Activated T-cell treated with anti-CD3 and anti-CD28 coated beads for 4 hours (primary cell): Measurements from ENCODE around the gene NEUROD1.
A peak's percentile ranks its signal among the peaks of the same experiment; 100 is the strongest.
"Not testable (repeated sequence)": the region's sequence is repeated elsewhere in the genome, so short reads cannot be mapped to it uniquely, and the experiment has no call there.

Experiments
- DNase-seq: peaks from one replicate; pipeline ENCODE4 v3.0.0-alpha.2; 2020

NEUROD1 gene

GRCh38 chr2:181680055-181680936 lies at the start of gene NEUROD1:
TSS of gene NEUROD1 (minus strand) at chr2:181680517. CDS start at chr2:181678860, 1,657 bp downstream.
- no peak for DNase-seq

GRCh38 chr2:181725476-181725875 lies 45.2 kb upstream of the NEUROD1 start:
- DNase-seq = no peak

GRCh38 chr2:181724662-181725061 lies 44.3 kb upstream of the NEUROD1 start:
- DNase-seq = no peak

- no peak for DNase-seq
These were observed 43.4 kb upstream of the NEUROD1 start for GRCh38 chr2:181723731-181724130.

- peak; percentile 62 for DNase-seq
These were observed 34.8 kb upstream of the NEUROD1 start for GRCh38 chr2:181715033-181715630.

GRCh38 chr2:181711051-181711450 lies 30.7 kb upstream of the NEUROD1 start:
- not testable (repeated sequence) for DNase-seq

GRCh38 chr2:181702519-181702918 lies 22.2 kb upstream of the NEUROD1 start:
- not testable (repeated sequence) for DNase-seq

GRCh38 chr2:181698223-181698622 lies 17.9 kb upstream of the NEUROD1 start:
- DNase-seq = no peak

GRCh38 chr2:181697571-181697970 lies 17.3 kb upstream of the NEUROD1 start:
- no peak for DNase-seq

- DNase-seq = no peak
These were observed 16.8 kb upstream of the NEUROD1 start for GRCh38 chr2:181697126-181697525.

- no peak for DNase-seq
These were observed 14.0 kb upstream of the NEUROD1 start for GRCh38 chr2:181694271-181694670.

GRCh38 chr2:181690860-181691259 lies 10.5 kb upstream of the NEUROD1 start:
- DNase-seq = no peak

GRCh38 chr2:181686576-181687185 lies 6.4 kb upstream of the NEUROD1 start:
- no peak for DNase-seq

- DNase-seq = no peak
These were observed 4.9 kb upstream of the NEUROD1 start for GRCh38 chr2:181685150-181685688.

- DNase-seq = no peak
These were observed 4.3 kb upstream of the NEUROD1 start for GRCh38 chr2:181684454-181685149.

- DNase-seq = no peak
These were observed 3.5 kb upstream of the NEUROD1 start for GRCh38 chr2:181683518-181684453.

GRCh38 chr2:181682795-181683517 lies 2.6 kb upstream of the NEUROD1 start:
- DNase-seq = no peak

- no peak for DNase-seq
These were observed 1.9 kb upstream of the NEUROD1 start for GRCh38 chr2:181682026-181682789.

- no peak for DNase-seq
These were observed 857 bp upstream of the NEUROD1 start for GRCh38 chr2:181680937-181681811.
